ENCODE results near the gene CTSW. TPM values are rescaled to one million over a fixed set of nuclear protein-coding genes. Genes with fewer than 3 reads are reported as not detected.

Gene CTSW
- total and polyA plus RNA-seq, 2 donors (not counting 1 experiment from before 2014, with no cell fraction given) = 0.84 to 4.6 TPM

DNA sequence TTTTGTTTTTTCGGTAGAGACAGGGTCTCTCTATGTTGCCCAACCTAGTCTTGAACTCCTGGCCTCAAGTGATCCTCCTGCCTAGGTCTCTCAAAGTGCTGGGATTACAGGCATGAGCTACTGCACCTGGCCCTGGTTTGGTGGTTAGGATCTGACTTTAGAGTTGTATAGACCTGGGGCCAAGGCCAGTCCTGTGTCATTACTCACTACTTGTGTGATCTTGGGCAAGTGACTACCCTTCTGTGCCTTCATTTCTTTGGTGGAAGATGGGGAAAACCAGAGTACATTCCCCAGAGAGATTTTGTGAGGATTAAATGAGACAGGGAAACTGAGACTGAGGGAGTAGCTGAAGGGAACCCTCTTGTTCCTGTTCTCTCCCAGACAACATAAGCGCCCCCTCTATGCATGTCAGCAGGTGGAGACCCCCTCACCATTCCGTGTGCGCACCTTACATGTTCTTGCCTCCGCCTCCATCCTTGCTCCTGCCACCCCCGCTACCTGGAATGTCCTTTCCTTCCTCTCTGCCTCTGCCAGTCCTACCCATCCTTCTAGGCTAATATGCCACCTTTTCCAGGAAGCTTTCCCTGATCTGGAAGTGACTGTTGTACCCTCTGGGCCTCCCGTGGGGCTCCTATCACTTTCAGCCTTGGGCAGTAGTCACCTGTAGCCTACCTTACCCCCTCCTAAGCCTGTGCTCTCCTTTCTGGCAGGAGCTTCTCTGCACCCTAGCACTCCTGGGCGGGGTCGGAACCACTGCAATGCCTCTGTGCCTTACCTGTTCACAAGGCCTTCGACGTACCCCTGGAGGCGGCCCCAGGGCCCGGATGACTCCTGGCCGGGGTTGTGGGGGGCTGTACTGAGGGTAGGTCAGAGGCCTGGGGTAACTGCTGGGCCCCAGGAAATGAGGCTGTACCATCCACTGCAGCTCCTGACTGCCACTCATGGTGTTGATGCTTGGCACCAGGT is 16.7 kb downstream of the CTSW start:
- intact Hi-C loops (cut with micrococcal nuclease) = no loop called here
- Histone ChIP-seq H3K9ac (ENCODE audit: low read length) (no peak overlapping the region), H4K20me1 (ENCODE audit: control insufficient read depth, insufficient read depth, low read length, poor library complexity, severe bottlenecking) (peaks cover 14% of the 10 kb centered on the region), H3K27me3 (replicated peaks in 1 of 4; ENCODE audit: control extremely low read depth in 1 of 4, control insufficient read depth in 3 of 4, insufficient read depth in 4 of 4, low read length in 3 of 4) (peaks cover 0 to 21% (median 8%) of the 10 kb centered on the region in 4 experiments), H3K4me1 (ENCODE audit: control insufficient read depth in 2 of 2, insufficient read depth in 2 of 2, low read length in 2 of 2) (peaks cover 50 to 51% of the 10 kb centered on the region in 2 donors), H3K27ac (ENCODE audit: low read length in 2 of 2) (no peak overlapping the region), H3K4me2 (replicated peaks; ENCODE audit: low read depth, low read length, poor library complexity, severe bottlenecking) (no peak overlapping the region), H2AFZ (ENCODE audit: insufficient read depth, low read depth, low read length, poor library complexity, severe bottlenecking) (no peak overlapping the region), H3K79me2 (ENCODE audit: control insufficient read depth, insufficient read depth, low read length) (peaks cover 17% of the 10 kb centered on the region), H3K9me3 (ENCODE audit: control extremely low read depth in 1 of 3, control insufficient read depth in 2 of 3, insufficient read depth in 1 of 3, low read length in 2 of 3) (peaks cover 0 to 10% (median 0%) of the 10 kb centered on the region in 3 donors), H3K36me3 (replicated peaks in 1 of 2; ENCODE audit: control extremely low read depth in 1 of 2, control insufficient read depth in 1 of 2, extremely low read depth in 1 of 2, insufficient read depth in 2 of 2, low read length in 1 of 2) (no peaks in the 10 kb centered on the region), H3K4me3 (ENCODE audit: control extremely low read depth in 1 of 5, extremely low read depth in 1 of 5, insufficient read depth in 1 of 5, low read depth in 2 of 5, low read length in 4 of 5) (no peak overlapping the region)
- H3K9me3 Mint-ChIP-seq (ENCODE audit: insufficient read depth) = no peaks in the 10 kb centered on the region
- peaks cover 8% of the 10 kb centered on the region for H3K27me3 Mint-ChIP-seq
- 90% methylated on average over 13 of the region's 14 CpGs for WGBS (ENCODE audit: insufficient coverage)
- ChIA-PET CTCF (interaction anchor here (1.6 to 7.0 kb wide), 3 partner anchors 8 to 112 kb away, joined by 3 to 44 read pairs (median 9); partner anchors contain the start of gene FIBP), POLR2A (interaction anchor here (0.5 kb wide), 1 partner anchor 739 kb away, joined by 4 read pairs; no protein-coding TSS in a partner anchor)
- no peak overlapping the region for H3K27ac Mint-ChIP-seq
- H3K4me1 Mint-ChIP-seq = peaks cover 37% of the 10 kb centered on the region
- no peak overlapping the region for H3K4me3 Mint-ChIP-seq
- DNase-seq (no peak), ATAC-seq (ENCODE audit: low read depth) (no peak)
- no peak for TF ChIP-seq EZH2 (IDR thresholded peaks at IDR 0.05; ENCODE audit: borderline replicate concordance, insufficient read depth, low read depth, low read length, poor library complexity, severe bottlenecking)
- TF ChIP-seq, protein P1, sequence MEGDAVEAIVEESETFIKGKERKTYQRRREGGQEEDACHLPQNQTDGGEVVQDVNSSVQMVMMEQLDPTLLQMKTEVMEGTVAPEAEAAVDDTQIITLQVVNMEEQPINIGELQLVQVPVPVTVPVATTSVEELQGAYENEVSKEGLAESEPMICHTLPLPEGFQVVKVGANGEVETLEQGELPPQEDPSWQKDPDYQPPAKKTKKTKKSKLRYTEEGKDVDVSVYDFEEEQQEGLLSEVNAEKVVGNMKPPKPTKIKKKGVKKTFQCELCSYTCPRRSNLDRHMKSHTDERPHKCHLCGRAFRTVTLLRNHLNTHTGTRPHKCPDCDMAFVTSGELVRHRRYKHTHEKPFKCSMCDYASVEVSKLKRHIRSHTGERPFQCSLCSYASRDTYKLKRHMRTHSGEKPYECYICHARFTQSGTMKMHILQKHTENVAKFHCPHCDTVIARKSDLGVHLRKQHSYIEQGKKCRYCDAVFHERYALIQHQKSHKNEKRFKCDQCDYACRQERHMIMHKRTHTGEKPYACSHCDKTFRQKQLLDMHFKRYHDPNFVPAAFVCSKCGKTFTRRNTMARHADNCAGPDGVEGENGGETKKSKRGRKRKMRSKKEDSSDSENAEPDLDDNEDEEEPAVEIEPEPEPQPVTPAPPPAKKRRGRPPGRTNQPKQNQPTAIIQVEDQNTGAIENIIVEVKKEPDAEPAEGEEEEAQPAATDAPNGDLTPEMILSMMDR (IDR thresholded peaks at IDR 0.05) = no peak

Data from B cell (primary cell).